Ecto neural progenitor cell (in vitro differentiated cells): ENCODE results near the gene FRMD4A.
A peak's percentile ranks its signal among the peaks of the same experiment; 100 is the strongest.
"Not testable (repeated sequence)": the region's sequence is repeated elsewhere in the genome, so short reads cannot be mapped to it uniquely, and the experiment has no call there.

Source experiments
- DNase-seq: peaks from one replicate; pipeline ENCODE4 v3.0.0-alpha.2; 2018; ENCODE audit warnings: low spot score

Gene FRMD4A

GRCh38 chr10:13788711-13789447, 541.8 kb downstream of the FRMD4A start:
- DNase-seq = no peak

GRCh38 chr10:13788320-13788600, 542.5 kb downstream of the FRMD4A start:
- no peak for DNase-seq

GRCh38 chr10:13787015-13787421, 543.7 kb downstream of the FRMD4A start:
- no peak for DNase-seq

GRCh38 chr10:13784067-13784466, 546.7 kb downstream of the FRMD4A start:
- no peak for DNase-seq

- no peak for DNase-seq
Measured at GRCh38 chr10:13779748-13780147, 551.0 kb downstream of the FRMD4A start.

- not testable (repeated sequence) for DNase-seq
Measured at GRCh38 chr10:13778693-13778960, 552.1 kb downstream of the FRMD4A start.

- DNase-seq = no peak
Measured at GRCh38 chr10:13776861-13777311, 553.8 kb downstream of the FRMD4A start.

- DNase-seq = no peak
Measured at GRCh38 chr10:13775786-13776775, 554.6 kb downstream of the FRMD4A start.

- DNase-seq = no peak
Measured at GRCh38 chr10:13774303-13774893, 556.3 kb downstream of the FRMD4A start.

- no peak for DNase-seq
Measured at GRCh38 chr10:13773496-13774170, 557.1 kb downstream of the FRMD4A start.

- DNase-seq = no peak
Measured at GRCh38 chr10:13773043-13773442, 557.7 kb downstream of the FRMD4A start.

GRCh38 chr10:13771992-13772391, 558.7 kb downstream of the FRMD4A start:
- DNase-seq = no peak

- no peak for DNase-seq
Measured at GRCh38 chr10:13770760-13771493, 559.8 kb downstream of the FRMD4A start.

GRCh38 chr10:13769946-13770345, 560.8 kb downstream of the FRMD4A start:
- no peak for DNase-seq

GRCh38 chr10:13767676-13768178, 563.0 kb downstream of the FRMD4A start:
- no peak for DNase-seq

- DNase-seq = not testable (repeated sequence)
Measured at GRCh38 chr10:13767148-13767547, 563.6 kb downstream of the FRMD4A start.

GRCh38 chr10:13765641-13766341, 564.9 kb downstream of the FRMD4A start:
- no peak for DNase-seq

GRCh38 chr10:13761490-13762091, 569.1 kb downstream of the FRMD4A start:
- no peak for DNase-seq

- DNase-seq = peak; percentile 65
Measured at GRCh38 chr10:13759168-13759567, 571.6 kb downstream of the FRMD4A start.

GRCh38 chr10:13758756-13759155, 572.0 kb downstream of the FRMD4A start:
- no peak for DNase-seq
